Loucy (cell line): Measurements from ENCODE around the gene ANGPTL8.

Source experiments
- H2AFZ ChIP-seq: fragments of 200-600 bp; sonication (generic); 2 replicates; pipeline ENCODE4 v1.6.0; 2016; ENCODE audit warnings: antibody characterized with exemption, mild to moderate bottlenecking, low read length, moderate library complexity
- H3F3A ChIP-seq: fragments of 200-600 bp; 2 replicates; pipeline ENCODE4 v1.6.0; 2016; ENCODE audit warnings: antibody characterized with exemption, low read depth, mild to moderate bottlenecking
- H3K27me3 ChIP-seq: fragments of 200-600 bp; sonication (generic); 2 replicates; pipeline ENCODE4 v1.6.1; 2014; ENCODE audit warnings: low read length, mild to moderate bottlenecking; ENCODE audit not compliant: insufficient read depth, poor library complexity, severe bottlenecking
- H3K36me3 ChIP-seq: fragments of 200-600 bp; sonication (generic); 2 replicates; pipeline ENCODE4 v1.6.1; 2016; ENCODE audit warnings: low read length; ENCODE audit not compliant: insufficient read depth
- H3K4me1 ChIP-seq: fragments of 200-600 bp; sonication (generic); 2 replicates; pipeline ENCODE4 v1.5.1; 2014; ENCODE audit warnings: low read length, mild to moderate bottlenecking; ENCODE audit not compliant: insufficient read depth, poor library complexity, severe bottlenecking
- H3K4me2 ChIP-seq: fragments of 200-600 bp; sonication (generic); 2 replicates; pipeline ENCODE4 v1.6.0; 2014; ENCODE audit warnings: antibody characterized with exemption, low read length, low read depth, mild to moderate bottlenecking; ENCODE audit not compliant: poor library complexity, severe bottlenecking
- H3K4me3 ChIP-seq: fragments of 200-600 bp; sonication (generic); 2 replicates; pipeline ENCODE4 v1.5.1; 2014; ENCODE audit warnings: low read length, mild to moderate bottlenecking, mixed read lengths; ENCODE audit not compliant: poor library complexity, severe bottlenecking
- H3K79me2 ChIP-seq: fragments of 200-600 bp; sonication (generic); 2 replicates; pipeline ENCODE4 v1.6.1; 2014; ENCODE audit warnings: low read length; ENCODE audit not compliant: insufficient read depth
- H3K9ac ChIP-seq: fragments of 200-600 bp; sonication (generic); 2 replicates; pipeline ENCODE4 v1.6.0; 2014; ENCODE audit warnings: mild to moderate bottlenecking, low read depth, low read length, moderate library complexity; ENCODE audit not compliant: poor library complexity, severe bottlenecking
- H3K9me2 ChIP-seq: fragments of 200-600 bp; sonication (generic); replicated peaks from 2 replicates; pipeline ENCODE4 v1.6.1; 2016; ENCODE audit warnings: low read depth, low read length, mixed read lengths
- H3K9me3 ChIP-seq: fragments of 200-600 bp; sonication (generic); 2 replicates; pipeline ENCODE4 v1.6.1; 2014; ENCODE audit warnings: mild to moderate bottlenecking, antibody characterized with exemption, low read length, low read depth; ENCODE audit not compliant: insufficient read depth
- H4K20me1 ChIP-seq: fragments of 200-600 bp; sonication (generic); 2 replicates; pipeline ENCODE4 v1.6.0; 2014; ENCODE audit warnings: antibody characterized with exemption, low read length, mild to moderate bottlenecking; ENCODE audit not compliant: insufficient read depth, poor library complexity, severe bottlenecking
- EZH2phosphoT487 ChIP-seq: fragments of 200-600 bp; IDR thresholded peaks from 2 replicates; pipeline ENCODE4 v1.6.1; 2018; ENCODE audit warnings: antibody characterized with exemption, mild to moderate bottlenecking, moderate library complexity, borderline replicate concordance
- TF ChIP-seq, protein P1 (sequence below): fragments of 200-600 bp; sonication (generic); conservative IDR thresholded peaks from 2 replicates; pipeline ENCODE4 v1.5.1; 2014; ENCODE audit warnings: mild to moderate bottlenecking, antibody characterized with exemption, low read length

Gene ANGPTL8

DNA sequence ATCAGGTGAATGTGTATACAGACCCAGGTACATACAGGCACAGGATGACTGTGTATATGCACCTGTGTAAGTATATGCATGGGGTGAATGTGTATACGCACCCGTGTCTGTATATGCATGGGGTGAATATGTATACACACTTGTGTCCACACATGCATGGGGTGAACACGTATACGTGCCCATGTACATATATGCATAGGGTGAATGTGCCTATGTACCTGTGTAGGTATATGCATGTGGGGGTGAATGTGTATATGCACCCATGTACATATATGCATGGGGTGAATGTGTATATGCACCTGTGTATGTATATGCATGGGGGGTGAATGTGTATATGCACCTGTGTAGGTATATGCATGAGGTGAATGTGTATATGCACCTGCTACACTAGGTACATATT lies 6.9 kb upstream of the ANGPTL8 start:
- Histone ChIP-seq H2AFZ (no peak overlapping the region), H3F3A (no peaks in the 10 kb centered on the region), H3K4me3 (no peak overlapping the region), H3K9me2 (no peaks in the 10 kb centered on the region), H4K20me1 (no peaks in the 10 kb centered on the region), H3K79me2 (no peaks in the 10 kb centered on the region), H3K4me1 (no peaks in the 10 kb centered on the region), H3K4me2 (no peak overlapping the region), H3K9ac (no peak overlapping the region), H3K9me3 (no peaks in the 10 kb centered on the region), H3K36me3 (no peaks in the 10 kb centered on the region), H3K27me3 (no peaks in the 10 kb centered on the region)
- TF ChIP-seq, protein P1, sequence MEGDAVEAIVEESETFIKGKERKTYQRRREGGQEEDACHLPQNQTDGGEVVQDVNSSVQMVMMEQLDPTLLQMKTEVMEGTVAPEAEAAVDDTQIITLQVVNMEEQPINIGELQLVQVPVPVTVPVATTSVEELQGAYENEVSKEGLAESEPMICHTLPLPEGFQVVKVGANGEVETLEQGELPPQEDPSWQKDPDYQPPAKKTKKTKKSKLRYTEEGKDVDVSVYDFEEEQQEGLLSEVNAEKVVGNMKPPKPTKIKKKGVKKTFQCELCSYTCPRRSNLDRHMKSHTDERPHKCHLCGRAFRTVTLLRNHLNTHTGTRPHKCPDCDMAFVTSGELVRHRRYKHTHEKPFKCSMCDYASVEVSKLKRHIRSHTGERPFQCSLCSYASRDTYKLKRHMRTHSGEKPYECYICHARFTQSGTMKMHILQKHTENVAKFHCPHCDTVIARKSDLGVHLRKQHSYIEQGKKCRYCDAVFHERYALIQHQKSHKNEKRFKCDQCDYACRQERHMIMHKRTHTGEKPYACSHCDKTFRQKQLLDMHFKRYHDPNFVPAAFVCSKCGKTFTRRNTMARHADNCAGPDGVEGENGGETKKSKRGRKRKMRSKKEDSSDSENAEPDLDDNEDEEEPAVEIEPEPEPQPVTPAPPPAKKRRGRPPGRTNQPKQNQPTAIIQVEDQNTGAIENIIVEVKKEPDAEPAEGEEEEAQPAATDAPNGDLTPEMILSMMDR, result no peak
- no peak for TF ChIP-seq EZH2phosphoT487

DNA sequence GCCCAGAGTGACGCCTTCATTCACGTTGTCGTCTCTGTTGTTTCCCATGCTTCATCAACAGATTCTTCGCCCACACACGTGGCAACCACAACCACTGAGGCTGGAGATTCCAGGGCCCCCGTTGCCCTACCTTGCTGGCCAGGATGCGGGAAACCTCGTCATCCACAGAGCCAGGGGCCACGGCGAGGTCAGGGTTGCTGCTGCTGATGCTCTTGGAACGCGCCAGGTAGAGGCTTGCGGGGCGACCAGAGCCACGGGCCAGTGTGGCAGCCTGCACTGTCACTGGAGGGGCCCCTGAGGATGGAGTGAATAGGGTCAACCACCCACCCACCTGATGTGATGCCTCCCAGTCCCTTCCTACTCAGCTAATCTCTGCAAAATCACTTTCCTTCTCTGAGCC lies 6.3 kb upstream of the ANGPTL8 start:
- H3K79me2 ChIP-seq, result no peaks in the 10 kb centered on the region
- no peak overlapping the region for H3K9ac ChIP-seq
- no peaks in the 10 kb centered on the region for H3K9me2 ChIP-seq
- no peaks in the 10 kb centered on the region for H3K4me1 ChIP-seq
- H3F3A ChIP-seq, result no peaks in the 10 kb centered on the region
- no peaks in the 10 kb centered on the region for H3K36me3 ChIP-seq
- no peak overlapping the region for H2AFZ ChIP-seq
- no peaks in the 10 kb centered on the region for H3K9me3 ChIP-seq
- no peaks in the 10 kb centered on the region for H3K27me3 ChIP-seq
- no peaks in the 10 kb centered on the region for H4K20me1 ChIP-seq
- no peak overlapping the region for H3K4me3 ChIP-seq
- TF ChIP-seq, protein P1, result no peak
- TF ChIP-seq EZH2phosphoT487, result no peak
- no peak overlapping the region for H3K4me2 ChIP-seq

DNA sequence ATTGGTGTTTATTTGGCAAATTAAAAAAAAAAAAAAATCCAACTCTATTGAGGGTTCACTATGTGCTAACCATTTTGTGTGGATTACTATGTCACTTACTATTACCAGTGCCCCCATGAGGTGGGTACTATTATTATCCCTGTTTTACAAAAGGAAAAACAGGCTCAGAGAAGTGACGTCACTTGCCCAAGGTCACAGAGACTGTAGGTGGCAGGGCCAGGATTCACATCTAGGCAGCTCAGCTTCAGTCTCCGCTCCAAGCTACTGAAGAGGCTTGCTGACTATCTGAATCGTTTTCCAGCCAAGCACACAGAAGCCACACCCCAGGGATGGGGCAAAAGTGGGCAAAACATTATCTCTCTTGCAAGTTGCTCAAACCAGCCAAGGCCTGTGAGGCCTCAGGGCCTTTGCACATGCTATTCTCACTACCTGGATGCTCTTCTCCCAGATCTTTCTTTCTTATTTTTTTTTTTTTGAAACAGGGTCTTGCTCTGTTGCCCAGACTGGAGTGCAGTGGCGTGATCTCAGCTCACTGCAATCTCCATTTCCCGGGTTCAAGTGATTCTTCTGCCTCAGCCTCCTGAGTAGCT lies 4.8 kb upstream of the ANGPTL8 start:
- H3K4me2 ChIP-seq, result no peak overlapping the region
- no peaks in the 10 kb centered on the region for H3K9me2 ChIP-seq
- no peaks in the 10 kb centered on the region for H3K9me3 ChIP-seq
- H3K4me3 ChIP-seq, result no peak overlapping the region
- H2AFZ ChIP-seq, result no peak overlapping the region
- no peaks in the 10 kb centered on the region for H3K79me2 ChIP-seq
- H3K4me1 ChIP-seq, result no peaks in the 10 kb centered on the region
- no peaks in the 10 kb centered on the region for H3K27me3 ChIP-seq
- H3K36me3 ChIP-seq, result no peaks in the 10 kb centered on the region
- no peaks in the 10 kb centered on the region for H4K20me1 ChIP-seq
- H3F3A ChIP-seq, result no peaks in the 10 kb centered on the region
- H3K9ac ChIP-seq, result no peak overlapping the region
- TF ChIP-seq EZH2phosphoT487, result no peak
- TF ChIP-seq, protein P1, result 0 out of 2 replicates have a peak, but pooled peaks have one; percentile 17
